Mammary epithelial cell (primary cell): ENCODE measurements around the gene ITM2C.

Experiments used
- EZH2 ChIP-seq: IDR thresholded peaks from 2 replicates; pipeline ENCODE4 v1.6.1; 2012; ENCODE audit warnings: low read length, inconsistent platforms, borderline replicate concordance
- TF ChIP-seq, protein P1 (sequence below), 2 donors: IDR thresholded peaks in 1 of 2; conservative IDR thresholded peaks in 1 of 2; 2 replicates each; pipeline ENCODE4 v1.5.1; 2011 to 2012; ENCODE audit warnings: inconsistent platforms in 2 of 2, low read length in 2 of 2, mild to moderate bottlenecking in 2 of 2, control low read depth in 1 of 2, low read depth in 1 of 2; ENCODE audit not compliant: insufficient read depth in 1 of 2; ENCODE audit errors: extremely low read depth in 1 of 2

DNA sequence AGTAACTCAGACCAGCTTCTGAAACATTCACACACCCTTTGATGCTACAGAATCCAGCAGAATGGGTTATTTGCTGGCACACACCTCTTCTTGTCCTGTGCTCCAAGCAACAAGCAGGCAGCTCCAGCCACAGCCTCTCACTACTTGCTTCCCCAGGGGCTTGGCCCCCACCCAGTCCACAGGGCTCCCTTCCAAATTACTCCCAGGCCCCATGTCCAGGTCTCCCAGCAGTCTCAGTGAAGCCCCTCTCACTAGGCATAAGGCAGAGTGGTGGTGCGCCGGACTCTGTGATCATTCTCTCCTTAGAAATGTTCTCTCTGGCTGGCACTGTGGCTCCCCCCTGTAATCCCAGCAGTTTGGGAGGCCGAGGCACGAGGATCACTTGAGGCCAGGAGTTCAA, 25.9 kb downstream of the ITM2C start:
- TF ChIP-seq EZH2 = no peak
- TF ChIP-seq, protein P1, sequence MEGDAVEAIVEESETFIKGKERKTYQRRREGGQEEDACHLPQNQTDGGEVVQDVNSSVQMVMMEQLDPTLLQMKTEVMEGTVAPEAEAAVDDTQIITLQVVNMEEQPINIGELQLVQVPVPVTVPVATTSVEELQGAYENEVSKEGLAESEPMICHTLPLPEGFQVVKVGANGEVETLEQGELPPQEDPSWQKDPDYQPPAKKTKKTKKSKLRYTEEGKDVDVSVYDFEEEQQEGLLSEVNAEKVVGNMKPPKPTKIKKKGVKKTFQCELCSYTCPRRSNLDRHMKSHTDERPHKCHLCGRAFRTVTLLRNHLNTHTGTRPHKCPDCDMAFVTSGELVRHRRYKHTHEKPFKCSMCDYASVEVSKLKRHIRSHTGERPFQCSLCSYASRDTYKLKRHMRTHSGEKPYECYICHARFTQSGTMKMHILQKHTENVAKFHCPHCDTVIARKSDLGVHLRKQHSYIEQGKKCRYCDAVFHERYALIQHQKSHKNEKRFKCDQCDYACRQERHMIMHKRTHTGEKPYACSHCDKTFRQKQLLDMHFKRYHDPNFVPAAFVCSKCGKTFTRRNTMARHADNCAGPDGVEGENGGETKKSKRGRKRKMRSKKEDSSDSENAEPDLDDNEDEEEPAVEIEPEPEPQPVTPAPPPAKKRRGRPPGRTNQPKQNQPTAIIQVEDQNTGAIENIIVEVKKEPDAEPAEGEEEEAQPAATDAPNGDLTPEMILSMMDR (conservative IDR thresholded peaks at IDR 0.05 in 1 of 2, IDR thresholded peaks at IDR 0.05 in 1 of 2; ENCODE audit: extremely low read depth in 1 of 2, insufficient read depth in 1 of 2, low read depth in 1 of 2, low read length in 2 of 2) = no peak
